Measurements from ENCODE around the gene SAMD4A.

- no peak for TF ChIP-seq CTCF (conservative IDR thresholded peaks at IDR 0.05 in 1 of 2, IDR thresholded peaks at IDR 0.05 in 1 of 2; ENCODE audit: low read depth in 1 of 2, low read length in 2 of 2)
- no peak for TF ChIP-seq EZH2 (IDR thresholded peaks at IDR 0.05; ENCODE audit: low read length, missing control alignments)
Measured at GRCh38 chr14:54735424-54735823, 168.5 kb downstream of the SAMD4A start.

Data from fibroblast of lung (primary cell).